ENCODE results near the gene HSBP1L1. TPM values are rescaled to one million over a fixed set of nuclear protein-coding genes. Genes with fewer than 3 reads are reported as not detected.

HSBP1L1 gene
- total RNA-seq, 1 experiment from 2014 or later, result not detected

- Mint-ChIP-seq H3K36me3 (ENCODE audit: insufficient read depth in 1 of 3, low read depth in 3 of 3) (peaks cover under 1 to 47% (median 25%) of the 10 kb centered on the region in 3 experiments), H3K27me3 (ENCODE audit: low read depth) (peaks cover 5% of the 10 kb centered on the region; the same call in 1 of the 2 replicates), H3K4me1 (peaks cover 2 to 8% of the 10 kb centered on the region in 2 experiments; a peak in 3 of 4 replicates), H3K27ac (no peak overlapping the region), H3K9me3 (peaks cover 24 to 27% of the 10 kb centered on the region in 2 experiments), H3K4me3 (no peak overlapping the region)
- H3K18ac ChIP-seq (ENCODE audit: insufficient read length, low read depth, low read length), result no peak overlapping the region
- H2BK120ac ChIP-seq (ENCODE audit: low read depth, low read length, poor library complexity, severe bottlenecking), result no peak overlapping the region
- H2BK20ac ChIP-seq (ENCODE audit: low read depth, low read length, poor library complexity, severe bottlenecking), result no peak overlapping the region
- no peak overlapping the region for H3K4ac ChIP-seq (ENCODE audit: low read depth, low read length)
- no peaks in the 10 kb centered on the region for H3K79me1 ChIP-seq (ENCODE audit: insufficient read depth, low read depth, low read length, poor library complexity, severe bottlenecking)
- H3K23me2 ChIP-seq (ENCODE audit: insufficient read length, low read depth, low read length, poor library complexity, severe bottlenecking), result no peaks in the 10 kb centered on the region
- H2BK15ac ChIP-seq (ENCODE audit: low read depth, low read length), result no peak overlapping the region
- TF ChIP-seq CTCF (conservative IDR thresholded peaks at IDR 0.05), result no peak
- no CpG with 5 or more reads among the region's 5 CpGs for WGBS (ENCODE audit: extremely low coverage, insufficient read length, low lambda C conversion rate)
- no peak overlapping the region for H3K27ac ChIP-seq (ENCODE audit: insufficient read length, low read depth, low read length)
- peak; percentile 15 for DNase-seq
- no peak overlapping the region for H3T11ph ChIP-seq (ENCODE audit: low read length)
- H4K5ac ChIP-seq (ENCODE audit: insufficient read length, low read depth, low read length), result no peak overlapping the region
- no peak overlapping the region for H3K4me2 ChIP-seq (ENCODE audit: insufficient read depth, insufficient read length, low read length)
- H3K23ac ChIP-seq (ENCODE audit: insufficient read length, low read depth, low read length), result no peak overlapping the region
- H4K20me1 ChIP-seq (ENCODE audit: control insufficient read depth, insufficient read depth, insufficient read length), result peaks cover 3% of the 10 kb centered on the region
- H3K27me3 ChIP-seq (ENCODE audit: insufficient read depth, low read length), result no peaks in the 10 kb centered on the region
- H3K4me1 ChIP-seq (ENCODE audit: insufficient read depth, low read length), result no peaks in the 10 kb centered on the region
- no peak overlapping the region for H2BK5ac ChIP-seq (ENCODE audit: insufficient read length, low read length)
- H3K79me2 ChIP-seq (ENCODE audit: insufficient read depth, low read length), result no peaks in the 10 kb centered on the region
- H4K91ac ChIP-seq (ENCODE audit: insufficient read length, low read depth, low read length), result no peak overlapping the region
- H3K9ac ChIP-seq (ENCODE audit: extremely low read depth, insufficient read length, low read length), result no peak overlapping the region
- H4K8ac ChIP-seq (replicated peaks; ENCODE audit: insufficient read length, low read depth, low read length), result no peak overlapping the region
- H2AFZ ChIP-seq (ENCODE audit: low read length), result no peak overlapping the region
- peaks cover 5% of the 10 kb centered on the region for H3K9me3 ChIP-seq (ENCODE audit: control insufficient read depth, low read depth, low read length)
- no peak overlapping the region for H3K56ac ChIP-seq (ENCODE audit: insufficient read length, low read depth, low read length)
- no peak overlapping the region for H2AK5ac ChIP-seq (ENCODE audit: insufficient read length, low read length)
- no peak overlapping the region for H3K14ac ChIP-seq (ENCODE audit: insufficient read depth, low read length)
- no peak overlapping the region for H2BK12ac ChIP-seq (ENCODE audit: insufficient read length, low read depth, low read length)
Observed at GRCh38 chr18:79935098-79935480, 29.4 kb upstream of the HSBP1L1 start.
